Measurements from ENCODE around the gene RBPMS2.

The RBPMS2 gene

DNA sequence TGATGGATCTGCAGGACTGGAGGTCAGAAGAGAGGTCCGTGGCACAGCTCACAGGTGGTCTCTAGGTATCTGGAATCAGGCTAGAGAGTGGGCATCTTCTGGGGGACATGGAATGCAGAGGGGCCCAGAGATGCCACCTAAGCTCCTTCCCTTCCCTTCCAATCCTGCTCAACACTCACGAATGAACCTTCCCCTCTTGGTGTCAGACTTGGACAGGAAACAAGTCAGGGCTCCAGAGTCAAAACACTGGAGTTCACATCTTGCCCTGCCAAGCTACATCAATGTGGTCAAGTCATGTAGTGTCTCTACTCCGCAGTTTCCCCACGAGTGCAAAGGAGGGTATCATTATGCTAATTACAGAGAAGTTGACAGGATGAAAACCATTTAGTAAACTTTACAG lies 16.0 kb upstream of the RBPMS2 start:
- FAIRE-seq (no peak), DNase-seq (ENCODE audit: insufficient read length, low spot score) (no peak)

DNA sequence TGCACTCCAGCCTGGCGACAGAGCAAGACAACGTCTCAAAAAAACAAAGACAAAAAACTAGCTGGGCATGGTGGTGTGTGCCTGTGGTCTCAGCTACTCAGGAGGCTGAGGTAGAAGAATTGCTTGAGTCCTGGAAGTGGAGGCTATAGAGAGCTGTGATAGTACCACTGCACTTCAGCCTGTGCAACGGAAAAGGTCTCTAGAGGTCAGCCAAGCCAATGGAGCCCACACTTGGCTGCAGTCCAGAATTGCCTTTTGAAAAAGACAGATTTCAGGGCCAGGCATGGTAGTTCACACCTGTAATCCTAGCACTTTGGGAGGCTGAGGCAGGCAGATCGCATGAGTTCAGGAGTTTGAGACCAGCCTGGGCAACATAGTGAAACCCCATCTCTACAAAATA lies 8.4 kb upstream of the RBPMS2 start:
- FAIRE-seq (no peak), DNase-seq (ENCODE audit: insufficient read length, low spot score) (no peak)

DNA sequence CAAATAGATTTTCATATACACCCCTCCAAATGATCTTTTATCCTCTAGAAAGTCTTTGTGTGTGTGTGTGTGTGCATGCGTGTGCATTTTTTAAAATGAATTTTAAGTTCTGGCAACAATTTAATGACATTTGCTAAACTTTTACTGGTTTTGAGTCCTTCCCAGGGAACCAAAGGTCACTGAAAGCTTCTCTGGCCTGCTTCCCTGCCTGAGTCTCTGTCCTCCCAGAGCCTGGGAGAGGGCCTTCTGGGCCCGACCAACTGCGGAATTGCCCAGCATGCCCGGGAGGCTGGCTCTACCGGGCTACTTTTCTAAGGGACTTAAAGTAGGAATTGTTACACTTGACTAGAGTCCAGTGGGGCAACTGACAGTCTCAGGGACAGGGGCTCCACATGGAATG lies 7.4 kb upstream of the RBPMS2 start:
- no peak for DNase-seq (ENCODE audit: insufficient read length, low spot score)
- no peak for FAIRE-seq

DNA sequence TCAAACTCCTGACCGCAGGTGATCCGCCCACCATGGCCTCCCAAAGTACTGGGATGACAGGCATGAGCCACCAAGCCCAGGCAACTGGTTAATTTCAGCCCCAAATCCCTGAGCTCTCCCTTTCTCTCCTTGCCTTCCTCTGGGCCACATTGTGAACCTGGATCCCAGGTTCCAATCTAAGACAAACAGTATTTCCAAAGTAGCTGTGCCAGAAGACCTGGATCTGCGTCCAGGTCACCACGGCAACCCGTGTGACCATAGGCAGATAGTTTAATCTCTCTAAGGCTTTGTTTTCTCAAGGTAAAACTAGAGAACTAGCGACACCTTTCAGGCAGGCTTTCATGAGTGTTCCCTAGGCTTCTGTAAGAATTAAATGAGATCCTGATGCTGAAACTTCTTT lies 5.9 kb upstream of the RBPMS2 start:
- no peak for DNase-seq (ENCODE audit: insufficient read length, low spot score)
- no peak for FAIRE-seq

DNA sequence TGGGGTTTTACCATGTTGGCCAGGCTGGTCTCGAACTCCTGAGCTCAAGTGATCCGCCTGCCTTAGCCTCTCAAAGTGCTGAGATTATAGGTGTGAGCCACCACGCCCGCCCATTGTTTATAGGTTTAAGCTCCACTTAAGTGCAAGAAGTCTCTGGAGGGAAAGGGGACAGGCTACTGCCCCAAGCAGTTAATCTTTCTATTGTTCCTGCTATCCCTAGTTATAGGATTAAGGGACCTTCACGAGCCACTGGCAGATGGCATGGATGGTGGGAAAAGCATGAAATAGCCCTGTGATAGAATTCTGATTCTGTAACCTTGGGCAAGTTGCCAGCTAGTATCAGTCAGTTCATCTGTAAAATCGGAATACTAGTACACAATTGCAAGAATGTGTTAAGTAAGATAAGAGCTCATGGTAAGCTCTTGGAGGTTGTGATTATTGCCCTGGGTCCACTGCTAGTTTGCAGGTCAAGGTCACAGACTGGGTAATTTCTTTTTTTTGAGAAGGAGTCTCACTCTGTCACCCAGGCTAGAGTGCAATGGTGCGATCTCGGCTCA lies 5.3 kb upstream of the RBPMS2 start:
- DNase-seq (ENCODE audit: insufficient read length, low spot score) (no peak), FAIRE-seq (no peak)

DNA sequence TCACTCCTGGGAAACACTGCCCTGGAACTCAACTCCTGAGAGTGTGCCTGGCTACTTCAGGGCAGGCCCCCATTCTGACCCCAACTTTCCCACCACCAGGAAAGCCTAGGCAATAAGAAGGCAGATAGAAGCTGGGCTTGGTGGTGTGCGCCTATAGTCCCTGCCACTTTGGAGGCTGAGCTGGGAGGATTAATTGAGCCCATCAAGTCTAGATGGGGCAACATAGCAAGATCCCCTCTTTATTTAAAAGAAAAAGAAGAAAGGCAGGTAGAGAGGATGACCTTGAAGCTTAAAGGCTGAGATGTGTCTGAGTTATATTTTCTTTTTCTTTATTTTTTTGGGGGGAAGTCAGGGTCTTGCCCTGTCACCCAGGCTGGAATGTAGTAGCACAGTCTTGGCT lies 4.2 kb upstream of the RBPMS2 start:
- no peak for FAIRE-seq

DNA sequence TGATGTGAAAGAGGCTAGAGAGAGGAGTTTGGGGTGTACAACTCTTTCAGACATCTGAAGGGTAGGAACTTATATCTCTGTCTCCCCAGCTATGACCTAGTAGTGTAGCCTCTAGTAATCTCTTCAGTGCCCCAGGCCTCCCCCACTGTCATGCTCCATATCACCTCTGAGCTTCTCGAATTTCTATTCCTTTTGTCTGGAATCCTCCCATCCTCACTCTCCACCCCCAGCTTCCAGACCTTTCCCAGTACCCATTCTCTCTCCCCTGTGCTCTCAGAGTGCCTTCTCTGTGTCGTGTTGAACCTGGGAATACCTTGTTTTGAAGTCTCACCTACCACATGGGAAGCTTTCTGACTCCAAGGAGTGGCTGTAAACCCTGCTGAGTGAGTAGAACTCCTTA lies 3.6 kb upstream of the RBPMS2 start:
- no peak for FAIRE-seq

More for the DNA sequence above, 4.2 kb upstream of the RBPMS2 start:
- no peak for DNase-seq (ENCODE audit: insufficient read length, low spot score)

DNA sequence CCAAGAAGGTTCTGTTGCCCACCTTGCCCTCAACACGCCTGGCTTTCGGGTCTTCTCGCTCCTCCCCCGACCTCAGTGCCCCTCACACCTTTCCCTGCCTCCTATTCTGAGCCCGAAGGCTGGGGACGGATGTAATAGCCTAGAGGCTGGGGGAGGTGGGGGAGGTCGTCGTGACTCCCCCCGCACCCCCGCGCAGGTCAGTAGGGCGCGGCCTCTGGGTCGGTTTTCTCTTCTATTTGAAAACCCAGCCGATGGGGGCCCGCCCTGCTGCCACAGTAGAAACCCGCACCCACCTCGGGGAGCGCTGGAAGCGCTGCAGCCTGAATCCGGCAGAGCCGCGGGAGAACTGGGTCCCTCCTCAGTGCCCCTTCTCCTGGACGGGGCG lies 1.0 kb upstream of the RBPMS2 start:
- FAIRE-seq (no peak), DNase-seq (ENCODE audit: insufficient read length, low spot score) (no peak)

More for the DNA sequence above, 3.6 kb upstream of the RBPMS2 start:
- DNase-seq (ENCODE audit: insufficient read length, low spot score), result no peak

DNA sequence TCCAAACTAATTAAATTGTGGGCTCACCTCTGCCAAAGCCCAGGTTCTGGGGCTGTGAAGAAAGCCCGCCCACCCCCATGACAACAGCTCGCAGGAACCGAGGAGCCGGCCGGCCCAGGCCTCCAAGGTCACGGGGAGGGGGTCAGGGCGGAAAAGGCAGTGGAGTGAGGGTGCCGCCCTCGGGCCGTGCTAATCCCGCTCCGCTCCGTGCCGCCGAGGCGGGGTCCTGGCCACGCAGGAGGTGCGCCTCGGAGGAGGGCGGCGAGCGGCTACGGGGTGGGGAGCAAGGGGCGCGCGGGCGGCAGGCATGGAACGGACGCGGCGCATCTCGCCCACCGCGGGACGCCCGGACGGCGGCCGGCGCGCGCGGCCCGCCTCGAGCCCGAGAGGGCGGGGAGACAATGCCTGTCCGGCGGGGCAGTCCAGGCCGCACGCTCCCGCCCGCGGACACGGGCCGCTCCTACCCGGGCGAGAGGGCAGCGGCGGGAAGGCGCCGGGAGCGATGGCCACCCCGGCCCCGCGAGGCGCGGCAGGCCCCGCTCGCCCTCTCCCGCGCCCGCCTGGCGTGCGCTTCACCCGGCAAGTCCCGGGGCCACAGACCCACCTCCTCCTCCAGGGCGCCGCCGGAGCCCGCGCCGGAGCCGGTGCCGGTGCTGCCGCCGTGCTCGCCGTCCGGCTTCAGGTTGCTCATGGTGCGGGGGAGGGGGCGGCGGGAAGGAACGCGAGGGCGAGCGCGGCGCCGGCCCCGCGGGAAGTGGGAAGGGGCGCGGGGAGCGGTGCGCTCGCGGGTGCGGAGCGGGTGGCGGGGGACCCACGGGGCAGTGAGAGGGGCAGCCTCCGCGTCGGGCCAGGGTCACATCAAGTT lies 528 bp downstream of the RBPMS2 start:
- FAIRE-seq (peak; percentile 42), DNase-seq (ENCODE audit: insufficient read length, low spot score) (no peak)

DNA sequence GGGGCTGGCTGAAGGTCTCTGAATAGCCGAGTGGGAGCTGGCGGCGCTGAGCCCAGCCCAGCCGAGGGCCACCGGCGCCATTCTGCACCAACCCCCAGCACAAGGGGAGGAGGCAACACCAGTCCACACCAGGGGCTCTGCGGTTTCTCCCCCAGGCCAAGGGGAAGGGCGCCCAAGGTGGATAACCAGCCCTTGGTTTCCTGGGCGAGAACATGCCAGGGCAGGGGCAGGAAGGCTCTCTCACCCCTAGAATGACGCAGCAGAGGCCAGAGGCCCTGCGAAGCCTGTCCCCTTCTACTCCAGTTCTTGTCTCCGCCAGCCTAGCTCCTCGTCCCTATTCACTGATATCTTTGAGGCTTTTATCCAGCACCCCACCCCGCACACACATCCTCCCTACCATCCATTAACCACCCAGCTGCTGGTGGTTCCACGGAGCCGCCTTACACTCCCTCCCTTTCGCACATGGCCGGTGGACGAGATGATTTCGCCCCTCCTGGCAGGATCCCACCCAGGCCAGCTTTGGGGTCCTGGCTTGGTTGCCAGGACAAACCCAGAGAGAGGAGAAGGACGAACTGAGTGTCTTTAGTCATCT lies 1.3 kb downstream of the RBPMS2 start:
- DNase-seq (ENCODE audit: insufficient read length, low spot score) (no peak), FAIRE-seq (no peak)

DNA sequence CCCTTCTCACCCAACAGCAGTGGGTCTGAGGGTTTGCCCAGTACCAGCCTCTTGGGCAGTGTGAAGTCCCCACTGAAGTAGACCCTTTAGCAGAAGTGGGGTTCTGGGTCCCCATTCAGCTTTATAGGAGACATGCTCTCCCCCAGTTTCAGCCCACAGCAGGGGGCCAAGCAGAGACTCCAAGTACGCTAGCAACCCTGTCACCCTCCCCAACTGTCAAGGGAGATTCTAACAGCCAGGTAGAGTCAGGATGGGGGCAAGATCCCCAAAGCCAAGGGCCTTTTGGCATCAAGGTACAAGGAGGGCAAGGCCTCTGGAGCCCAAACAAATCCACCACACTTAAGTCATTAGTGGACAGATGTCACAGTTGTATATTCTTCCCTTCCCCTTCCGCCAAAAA lies 1.8 kb downstream of the RBPMS2 start:
- FAIRE-seq (no peak), DNase-seq (ENCODE audit: insufficient read length, low spot score) (no peak)

DNA sequence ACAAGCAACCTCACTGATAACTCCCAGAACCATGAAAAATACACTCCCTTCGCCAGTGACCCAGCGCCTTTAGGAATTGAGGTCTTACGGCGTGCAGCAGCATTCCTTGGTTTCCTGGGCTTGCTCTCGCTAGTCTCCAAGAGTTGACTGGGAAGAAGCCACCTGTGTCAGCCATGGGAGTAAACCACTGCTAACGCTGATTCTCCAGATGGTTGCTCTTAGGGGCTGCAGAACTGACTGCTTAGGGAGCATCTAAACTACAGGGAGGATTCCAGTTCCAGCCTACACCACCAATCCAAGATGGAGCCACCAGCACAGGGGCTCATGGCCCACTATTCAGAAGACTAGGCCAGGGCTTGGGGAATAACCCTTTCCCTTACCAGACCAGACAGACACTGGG lies 2.4 kb downstream of the RBPMS2 start:
- DNase-seq (ENCODE audit: insufficient read length, low spot score) (no peak), FAIRE-seq (no peak)

DNA sequence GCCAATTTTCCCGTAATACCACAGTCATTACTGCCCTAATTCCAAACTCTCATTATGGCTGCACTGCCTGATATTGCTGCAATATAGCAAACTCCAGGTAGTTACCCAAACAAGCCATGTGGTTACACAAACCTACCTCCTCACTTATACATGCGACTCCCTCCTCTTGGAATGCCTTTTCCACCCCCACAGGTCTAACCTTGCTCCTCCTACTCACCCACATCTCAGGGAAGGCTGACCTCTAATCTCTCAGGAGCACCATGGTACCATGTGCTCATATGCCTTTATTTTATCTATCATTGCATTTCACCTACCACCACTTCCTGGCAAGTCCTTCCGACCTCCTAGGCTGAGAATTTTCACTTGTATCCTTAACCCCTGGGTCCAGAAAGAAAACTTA lies 2.9 kb downstream of the RBPMS2 start:
- FAIRE-seq, result peak; percentile 49
- no peak for DNase-seq (ENCODE audit: insufficient read length, low spot score)

DNA sequence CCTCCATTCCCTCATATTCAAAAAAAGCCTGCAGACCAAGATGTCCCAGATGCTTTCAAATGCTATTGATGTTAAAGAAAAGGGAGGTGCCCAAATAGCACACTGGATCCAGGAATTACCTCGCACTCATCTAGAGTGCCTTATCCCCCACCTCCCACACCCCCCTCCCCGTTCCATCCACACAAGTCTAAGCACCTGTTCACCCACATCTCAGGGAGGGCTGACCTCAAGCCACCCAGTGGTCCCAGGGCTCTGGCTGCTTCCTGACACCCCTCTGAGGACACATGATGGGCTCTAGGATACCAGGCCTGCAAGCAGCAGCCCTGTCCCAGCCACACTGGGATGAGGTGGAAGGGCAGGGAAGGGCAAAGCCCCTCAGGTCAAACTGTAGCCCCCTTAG lies 4.8 kb downstream of the RBPMS2 start:
- DNase-seq (ENCODE audit: insufficient read length, low spot score) (no peak), FAIRE-seq (no peak)

DNA sequence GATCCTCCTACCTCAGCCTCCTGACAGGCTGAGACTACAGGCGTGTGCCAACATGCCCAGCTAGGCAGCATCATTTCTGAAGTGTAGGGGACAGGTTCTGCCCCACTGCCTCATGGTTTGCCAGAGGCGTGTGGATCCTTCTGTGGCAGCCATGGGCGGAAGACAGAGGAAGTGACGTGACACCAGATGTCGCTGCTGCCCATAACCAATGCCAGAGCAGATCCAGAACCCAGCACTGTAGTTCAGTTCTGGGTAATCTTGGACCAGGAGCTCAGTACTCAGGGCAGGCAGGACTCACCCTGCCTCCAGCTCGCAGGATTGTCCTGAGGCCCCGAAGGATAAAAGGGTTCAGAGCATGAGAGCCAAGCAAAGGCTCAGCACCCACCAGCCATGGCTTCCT lies 8.2 kb downstream of the RBPMS2 start:
- DNase-seq (ENCODE audit: insufficient read length, low spot score) (no peak), FAIRE-seq (no peak)

DNA sequence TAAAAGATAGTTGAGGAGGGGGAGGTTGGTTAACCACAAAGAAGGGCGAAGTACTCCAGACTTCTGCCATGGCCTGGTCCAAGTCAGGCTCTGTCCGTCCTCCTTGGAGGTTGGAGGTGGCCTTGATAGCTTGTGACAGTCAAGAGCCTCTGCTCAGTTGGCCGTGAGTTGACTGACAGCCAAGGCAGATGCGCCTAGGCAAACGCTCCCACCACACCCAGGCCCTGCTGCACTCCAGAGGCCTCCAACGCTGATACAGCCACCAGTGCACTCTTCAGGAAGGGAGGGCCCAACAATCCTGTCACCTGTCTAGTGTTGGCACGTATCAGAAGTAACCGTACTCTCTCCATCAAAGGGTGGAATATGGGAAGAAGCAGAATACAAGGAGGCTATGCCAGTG lies 9.3 kb downstream of the RBPMS2 start:
- FAIRE-seq (no peak), DNase-seq (ENCODE audit: insufficient read length, low spot score) (no peak)

DNA sequence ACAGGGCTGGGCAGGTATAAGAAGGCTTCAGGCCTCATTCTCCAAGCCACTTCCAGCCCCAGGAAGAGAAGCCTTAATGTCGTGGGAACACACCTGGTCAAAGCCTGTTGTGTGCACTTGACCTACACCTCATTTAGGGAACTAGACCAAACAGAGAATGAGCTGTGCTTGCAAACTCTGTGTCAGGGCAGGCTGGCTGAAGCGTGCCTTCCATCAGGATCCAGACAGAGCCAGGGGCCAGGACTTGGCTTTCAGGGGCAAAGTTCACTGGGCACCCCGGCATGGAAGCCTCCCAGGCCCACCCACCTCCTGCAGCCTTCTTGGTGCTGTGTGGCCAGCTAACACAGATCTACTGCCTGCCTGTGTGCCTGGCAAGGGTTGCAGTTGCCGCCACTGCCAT lies 11.5 kb downstream of the RBPMS2 start:
- FAIRE-seq (no peak), DNase-seq (ENCODE audit: insufficient read length, low spot score) (no peak)

DNA sequence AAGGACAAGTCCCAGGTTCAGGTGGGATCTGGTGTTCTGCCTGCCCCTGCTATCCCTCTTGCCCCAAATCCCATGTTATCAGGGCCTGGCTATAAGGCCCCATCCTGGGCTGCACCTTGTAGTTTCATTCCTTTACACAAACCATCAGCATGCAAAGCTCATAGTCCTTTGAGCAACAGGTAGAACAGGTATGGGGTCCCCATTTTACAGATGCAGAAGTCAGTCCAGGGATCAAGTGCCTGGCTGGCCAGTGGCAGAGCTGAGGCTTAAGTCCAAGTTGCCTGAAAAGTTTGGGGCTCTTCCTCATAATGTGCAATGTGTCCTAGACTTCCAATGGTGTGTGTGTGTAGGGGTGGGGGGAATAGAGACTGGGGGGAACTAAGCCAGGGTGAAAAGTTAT lies 11.9 kb downstream of the RBPMS2 start:
- DNase-seq (ENCODE audit: insufficient read length, low spot score) (no peak), FAIRE-seq (no peak)

DNA sequence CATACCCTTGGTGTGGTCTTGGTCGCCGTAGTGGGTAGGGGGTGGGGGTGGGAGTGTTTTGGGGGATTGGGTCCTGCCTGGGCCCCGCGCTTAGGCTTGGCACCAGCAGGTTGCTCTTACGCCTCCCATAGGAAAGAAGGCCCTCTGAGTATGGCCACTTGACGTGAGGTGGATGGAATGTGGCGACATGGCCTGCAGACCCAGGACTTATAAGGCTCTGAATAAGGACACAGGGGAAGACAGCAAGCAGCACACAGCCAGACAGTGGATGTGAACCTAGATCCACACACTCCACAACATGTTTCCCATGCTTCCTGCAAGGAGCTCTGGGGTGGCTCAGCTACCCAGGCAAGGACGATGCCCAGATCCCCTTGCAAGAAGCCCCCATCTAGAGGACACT lies 12.4 kb downstream of the RBPMS2 start:
- DNase-seq (ENCODE audit: insufficient read length, low spot score), result no peak
- no peak for FAIRE-seq

DNA sequence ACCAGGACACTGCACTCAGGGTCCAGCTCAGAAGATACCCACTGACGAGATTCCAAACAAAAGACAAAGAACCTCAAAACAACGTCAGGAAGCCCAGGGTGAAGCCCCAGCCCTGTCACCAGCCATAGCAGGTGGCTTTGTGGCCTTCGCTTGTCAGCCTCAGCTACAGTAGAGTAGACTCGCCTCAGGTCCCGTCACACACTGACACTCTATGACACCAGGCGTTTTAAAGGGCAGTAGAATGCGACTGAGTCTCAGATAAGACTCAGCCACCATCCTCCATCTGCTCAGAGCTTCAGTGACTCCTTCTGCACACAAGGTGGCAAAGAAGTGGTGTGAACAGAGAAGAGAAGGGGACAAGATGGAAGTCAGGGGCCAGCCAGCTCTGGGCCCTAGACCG lies 12.8 kb downstream of the RBPMS2 start:
- no peak for DNase-seq (ENCODE audit: insufficient read length, low spot score)
- FAIRE-seq, result no peak

DNA sequence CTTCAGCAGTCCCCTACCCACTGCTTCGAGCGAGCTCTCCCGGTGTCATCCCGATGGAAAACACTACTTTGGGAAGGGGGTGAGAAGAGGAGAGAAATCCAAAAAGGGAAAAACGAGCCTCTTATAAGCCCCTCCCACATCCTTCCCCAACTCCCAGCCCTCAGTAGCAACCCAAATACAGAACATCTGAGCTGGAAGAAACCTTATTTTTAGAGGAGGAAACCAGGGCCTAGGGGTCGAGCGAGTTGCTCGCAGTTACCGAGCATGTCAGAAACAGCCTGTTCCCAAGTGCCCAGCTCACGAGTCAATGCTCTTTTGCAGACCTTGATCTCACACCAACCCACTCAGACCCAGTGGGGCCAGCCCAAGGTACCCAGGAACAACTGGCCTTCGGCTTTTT lies 14.2 kb downstream of the RBPMS2 start:
- DNase-seq (ENCODE audit: insufficient read length, low spot score) (no peak), FAIRE-seq (no peak)

DNA sequence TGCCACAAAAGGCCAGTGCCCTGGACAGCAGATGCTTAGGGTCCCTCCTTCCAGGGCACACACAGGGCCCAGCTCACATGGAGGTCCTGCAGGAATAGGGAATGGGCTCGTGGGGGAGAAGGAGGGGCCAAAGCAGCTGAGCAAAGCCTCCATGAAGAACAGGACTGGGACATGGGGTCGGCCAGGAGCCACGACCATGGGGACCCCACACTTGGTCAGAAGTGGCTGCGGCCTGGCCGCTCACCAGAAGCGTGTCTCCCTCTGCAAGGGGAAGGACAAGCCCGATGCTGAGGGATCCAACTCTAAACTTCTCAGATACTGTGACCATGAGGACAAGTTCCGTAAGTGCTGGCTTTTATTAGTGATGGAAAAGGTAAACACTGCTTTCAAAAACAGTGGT lies 15.3 kb downstream of the RBPMS2 start:
- DNase-seq (ENCODE audit: insufficient read length, low spot score) (no peak), FAIRE-seq (no peak)

Data from HTR-8/SVneo (cell line).